Measurements from ENCODE around the gene CD44. TPM values are rescaled to one million over a fixed set of nuclear protein-coding genes. Genes with fewer than 3 reads are reported as not detected.

Gene CD44
- polyA plus RNA-seq, 1 experiment = 1,200 TPM

DNA sequence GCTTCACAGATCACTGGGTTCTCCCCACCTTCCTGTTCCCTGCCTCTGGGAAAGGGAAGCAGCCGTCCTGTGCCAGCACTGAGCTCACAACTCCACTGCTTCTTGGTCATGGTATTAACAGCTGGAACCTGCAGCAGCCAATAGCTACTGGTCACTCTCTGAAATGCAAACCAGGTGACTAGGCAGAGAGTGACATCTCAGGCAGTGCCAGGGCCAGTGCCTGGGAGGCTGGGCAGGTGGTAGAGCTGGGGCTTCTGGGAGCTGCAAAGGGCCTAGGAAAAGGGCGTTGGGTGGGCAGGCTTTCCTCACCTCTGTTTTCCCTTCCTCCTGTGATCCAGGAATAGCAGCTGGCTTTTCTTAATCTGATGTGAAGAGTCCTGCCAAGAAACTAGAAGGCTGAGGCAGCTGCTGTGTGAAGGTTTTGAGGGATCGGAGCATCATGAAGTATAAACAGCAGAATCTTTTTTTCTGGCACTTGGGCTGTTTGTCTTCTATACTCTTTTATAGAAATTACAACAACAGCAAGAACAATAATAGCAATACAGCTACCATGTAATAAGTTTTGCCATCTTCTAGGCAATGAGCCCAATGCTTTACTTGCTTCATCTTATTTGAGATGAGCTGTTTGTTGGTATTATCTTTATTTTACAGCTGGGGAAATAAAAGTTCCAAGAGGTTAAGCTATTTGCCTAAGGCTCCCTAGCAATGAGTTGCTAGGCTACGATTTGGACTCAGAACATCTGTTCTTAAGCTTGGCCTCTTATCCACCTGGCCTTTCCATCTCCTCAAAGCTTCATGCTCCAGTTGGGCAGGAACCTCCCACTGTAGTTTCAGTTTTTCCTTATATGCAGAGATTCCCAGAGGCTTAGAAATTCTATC is 22.0 kb upstream of the CD44 start:
- no peak overlapping the region for H3K4me3 ChIP-seq (ENCODE audit: low read depth, low read length)
- no peaks in the 10 kb centered on the region for H3K36me3 ChIP-seq (ENCODE audit: control insufficient read depth, insufficient read depth, low read length)
- ChIA-PET CTCF (interaction anchor here (1.9 kb wide), 1 partner anchor 18 kb away, joined by 9 read pairs; no protein-coding TSS in a partner anchor), POLR2A (no interaction called here)
- DNase-seq (ENCODE audit: low read depth) = no peak
- TF ChIP-seq, protein P1, sequence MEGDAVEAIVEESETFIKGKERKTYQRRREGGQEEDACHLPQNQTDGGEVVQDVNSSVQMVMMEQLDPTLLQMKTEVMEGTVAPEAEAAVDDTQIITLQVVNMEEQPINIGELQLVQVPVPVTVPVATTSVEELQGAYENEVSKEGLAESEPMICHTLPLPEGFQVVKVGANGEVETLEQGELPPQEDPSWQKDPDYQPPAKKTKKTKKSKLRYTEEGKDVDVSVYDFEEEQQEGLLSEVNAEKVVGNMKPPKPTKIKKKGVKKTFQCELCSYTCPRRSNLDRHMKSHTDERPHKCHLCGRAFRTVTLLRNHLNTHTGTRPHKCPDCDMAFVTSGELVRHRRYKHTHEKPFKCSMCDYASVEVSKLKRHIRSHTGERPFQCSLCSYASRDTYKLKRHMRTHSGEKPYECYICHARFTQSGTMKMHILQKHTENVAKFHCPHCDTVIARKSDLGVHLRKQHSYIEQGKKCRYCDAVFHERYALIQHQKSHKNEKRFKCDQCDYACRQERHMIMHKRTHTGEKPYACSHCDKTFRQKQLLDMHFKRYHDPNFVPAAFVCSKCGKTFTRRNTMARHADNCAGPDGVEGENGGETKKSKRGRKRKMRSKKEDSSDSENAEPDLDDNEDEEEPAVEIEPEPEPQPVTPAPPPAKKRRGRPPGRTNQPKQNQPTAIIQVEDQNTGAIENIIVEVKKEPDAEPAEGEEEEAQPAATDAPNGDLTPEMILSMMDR (IDR thresholded peaks at IDR 0.05; ENCODE audit: insufficient read depth, low read depth, low read length) = no peak
- H3K27me3 ChIP-seq (ENCODE audit: control insufficient read depth, insufficient read depth, low read length) = peaks cover 4% of the 10 kb centered on the region

DNA sequence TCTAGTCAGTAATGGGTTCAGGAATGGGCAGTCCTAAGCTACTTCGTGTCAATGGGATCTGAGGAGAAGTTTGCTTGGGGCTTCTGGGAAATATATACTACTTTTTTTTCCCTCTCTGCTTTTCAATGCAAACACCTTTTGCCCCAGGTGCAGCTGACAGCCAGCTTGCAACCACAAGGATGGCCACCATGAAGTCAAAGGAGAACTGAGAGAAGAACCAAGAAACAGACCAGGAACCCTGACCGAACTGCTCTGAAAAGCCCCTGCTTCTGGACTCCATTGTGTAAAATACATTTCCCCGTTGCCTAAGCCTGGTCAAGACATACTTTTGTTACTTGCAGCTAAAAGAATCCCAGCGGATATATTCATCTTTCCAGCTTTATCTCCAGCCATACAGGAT is 20.1 kb upstream of the CD44 start:
- Histone ChIP-seq H3K27me3 (ENCODE audit: control insufficient read depth, insufficient read depth, low read length) (peaks cover 4% of the 10 kb centered on the region), H3K36me3 (ENCODE audit: control insufficient read depth, insufficient read depth, low read length) (no peaks in the 10 kb centered on the region), H3K4me3 (ENCODE audit: low read depth, low read length) (no peak overlapping the region)
- ChIA-PET POLR2A (no interaction called here), CTCF (no interaction called here)
- TF ChIP-seq, protein P1 (IDR thresholded peaks at IDR 0.05; ENCODE audit: insufficient read depth, low read depth, low read length) = no peak
- DNase-seq (ENCODE audit: low read depth) = no peak

DNA sequence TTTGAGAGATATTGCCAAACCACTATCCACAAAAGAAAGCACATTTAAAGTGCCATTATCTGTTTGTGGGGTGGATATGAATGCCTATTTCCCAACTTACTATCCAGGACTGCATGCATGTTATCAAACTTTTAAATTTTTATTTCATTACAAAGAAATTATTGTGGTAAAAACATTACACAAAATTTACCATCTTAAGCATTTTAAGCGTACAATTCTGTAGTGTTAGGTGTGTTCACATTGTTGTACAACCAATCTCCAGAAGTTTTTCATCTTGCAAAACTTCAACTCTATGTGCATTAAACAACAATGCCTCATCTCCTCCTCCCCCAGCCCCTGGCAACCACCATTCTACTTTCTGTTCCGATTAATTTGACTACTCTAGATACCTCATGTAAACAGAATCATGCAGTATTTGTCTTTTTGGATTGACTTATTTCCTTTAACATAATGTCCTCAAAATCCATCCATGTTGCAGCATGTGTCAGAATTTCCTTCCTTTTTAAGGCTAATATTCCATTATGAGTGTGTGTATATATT is 17.6 kb upstream of the CD44 start:
- ChIA-PET CTCF (no interaction called here), POLR2A (no interaction called here)
- H3K4me3 ChIP-seq (ENCODE audit: low read depth, low read length) = no peak overlapping the region
- no peak for DNase-seq (ENCODE audit: low read depth)
- no peaks in the 10 kb centered on the region for H3K36me3 ChIP-seq (ENCODE audit: control insufficient read depth, insufficient read depth, low read length)
- TF ChIP-seq, protein P1 (IDR thresholded peaks at IDR 0.05; ENCODE audit: insufficient read depth, low read depth, low read length) = no peak
- H3K27me3 ChIP-seq (ENCODE audit: control insufficient read depth, insufficient read depth, low read length) = peaks cover 4% of the 10 kb centered on the region

DNA sequence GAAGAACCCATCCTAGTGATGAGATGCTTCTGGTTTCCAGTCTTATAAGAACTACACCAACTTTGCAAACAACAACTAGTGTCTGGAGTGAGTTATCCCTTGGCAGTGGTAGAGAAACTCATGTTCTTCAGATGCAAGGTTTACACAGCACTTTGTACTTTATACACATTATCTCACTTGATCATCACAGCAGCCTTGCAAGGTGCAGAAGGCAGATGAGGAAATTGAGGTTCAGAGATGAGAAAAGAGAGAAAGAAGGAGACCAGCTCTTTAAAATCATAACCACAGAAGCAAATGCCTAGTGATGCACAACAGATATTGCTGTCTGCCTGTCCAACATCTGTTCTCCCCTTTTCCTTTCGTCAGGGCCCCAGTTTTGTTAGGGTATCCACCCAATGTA is 16.7 kb upstream of the CD44 start:
- H3K36me3 ChIP-seq (ENCODE audit: control insufficient read depth, insufficient read depth, low read length) = no peaks in the 10 kb centered on the region
- ChIA-PET CTCF (no interaction called here), POLR2A (no interaction called here)
- peaks cover 4% of the 10 kb centered on the region for H3K27me3 ChIP-seq (ENCODE audit: control insufficient read depth, insufficient read depth, low read length)
- no peak overlapping the region for H3K4me3 ChIP-seq (ENCODE audit: low read depth, low read length)
- DNase-seq (ENCODE audit: low read depth) = no peak
- TF ChIP-seq, protein P1 (IDR thresholded peaks at IDR 0.05; ENCODE audit: insufficient read depth, low read depth, low read length) = no peak

DNA sequence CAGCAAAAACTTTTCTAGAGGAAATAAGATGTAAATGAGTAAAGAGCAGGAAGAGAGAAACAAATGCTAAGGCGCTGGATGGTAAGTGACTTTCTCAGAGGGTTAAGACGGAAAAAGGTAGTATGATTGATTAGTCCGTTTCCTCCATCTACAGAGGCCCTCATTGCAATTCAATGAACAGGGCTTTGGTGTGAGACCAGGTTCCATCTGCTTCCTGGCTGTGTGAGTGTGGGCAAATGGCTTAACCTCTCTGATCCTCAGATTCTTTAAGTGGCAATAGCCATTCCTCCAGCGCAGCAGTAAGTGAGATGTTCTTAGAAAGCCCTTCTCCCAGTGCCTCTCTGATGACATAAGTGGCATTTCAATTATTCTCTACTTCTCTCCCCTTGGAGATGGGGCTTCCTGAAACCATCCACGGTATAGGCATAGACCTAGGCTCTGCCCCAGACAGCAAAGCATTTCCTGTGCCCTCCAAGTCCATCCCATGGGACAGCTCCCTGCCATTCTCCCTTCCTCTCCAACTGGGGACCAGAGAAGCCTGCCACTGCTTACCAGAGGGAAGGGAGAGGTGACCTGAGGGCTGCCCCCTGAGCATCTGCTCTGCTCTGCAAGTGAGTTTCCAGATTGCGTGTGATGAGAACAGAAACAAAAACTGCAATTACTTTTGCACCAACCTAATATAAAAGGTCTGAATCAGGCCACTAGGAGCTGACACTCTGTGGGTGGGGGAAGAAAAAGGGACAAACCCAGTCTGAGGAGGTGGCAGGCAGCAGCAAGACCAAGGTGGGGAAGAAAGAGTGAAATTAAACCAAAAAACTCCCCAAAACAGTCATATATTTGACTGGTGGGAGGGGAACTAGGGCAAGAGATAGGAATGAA is 12.7 kb upstream of the CD44 start:
- no peak overlapping the region for H3K4me3 ChIP-seq (ENCODE audit: low read depth, low read length)
- TF ChIP-seq, protein P1 (IDR thresholded peaks at IDR 0.05; ENCODE audit: insufficient read depth, low read depth, low read length) = no peak
- ChIA-PET CTCF (interaction anchor here (1.2 kb wide), 1 partner anchor 44 kb away, joined by 3 read pairs; no protein-coding TSS in a partner anchor), POLR2A (no interaction called here)
- DNase-seq (ENCODE audit: low read depth) = no peak
- no peaks in the 10 kb centered on the region for H3K36me3 ChIP-seq (ENCODE audit: control insufficient read depth, insufficient read depth, low read length)
- no peaks in the 10 kb centered on the region; the same call in none of the 2 replicates for H3K27me3 ChIP-seq (ENCODE audit: control insufficient read depth, insufficient read depth, low read length)
